Type B pancreatic cell (in vitro differentiated cells): ENCODE data around the gene NCF2. TPM values are rescaled to one million over a fixed set of nuclear protein-coding genes. Genes with fewer than 3 reads are reported as not detected.

Experiments used
- DNase-seq: peaks from one replicate; pipeline ENCODE4 v3.0.0; 2021; ENCODE audit warnings: mixed read lengths; ENCODE audit not compliant: unreplicated experiment; ENCODE audit errors: extremely low spot score
- H3K27ac Mint-ChIP-seq: 2 replicates; pipeline ENCODE4 v1.8.0; 2021; ENCODE audit warnings: mild to moderate bottlenecking, mixed read lengths
- H3K27me3 Mint-ChIP-seq: 2 replicates; pipeline ENCODE4 v1.8.0; 2021; ENCODE audit warnings: mixed read lengths
- H3K36me3 Mint-ChIP-seq: 2 replicates; pipeline ENCODE4 v1.8.0; 2021; ENCODE audit warnings: mixed read lengths
- H3K4me1 Mint-ChIP-seq: one replicate; pipeline ENCODE4 v1.8.0; 2021; ENCODE audit warnings: mixed read lengths; ENCODE audit not compliant: unreplicated experiment
- H3K4me3 Mint-ChIP-seq: 2 replicates; pipeline ENCODE4 v1.8.0; 2021; ENCODE audit warnings: mild to moderate bottlenecking, mixed read lengths
- H3K9me3 Mint-ChIP-seq: 2 replicates; pipeline ENCODE4 v1.8.0; 2021; ENCODE audit warnings: mixed read lengths
- total RNA-seq: library from RNA; stranded (reverse); gene quantifications from 2 replicates; pipeline ENCODE4 v1.2.1, GENCODE V29; 2021; ENCODE audit warnings: low replicate concordance
- TF ChIP-seq, protein P1 (sequence below): fragments of 200-600 bp; sonication (generic); conservative IDR thresholded peaks from 2 replicates; pipeline ENCODE4 v1.5.0; 2021; ENCODE audit warnings: antibody characterized with exemption, mild to moderate bottlenecking

The NCF2 gene
- total RNA-seq, 1 donor from 2014 or later: 0.68 TPM

DNA sequence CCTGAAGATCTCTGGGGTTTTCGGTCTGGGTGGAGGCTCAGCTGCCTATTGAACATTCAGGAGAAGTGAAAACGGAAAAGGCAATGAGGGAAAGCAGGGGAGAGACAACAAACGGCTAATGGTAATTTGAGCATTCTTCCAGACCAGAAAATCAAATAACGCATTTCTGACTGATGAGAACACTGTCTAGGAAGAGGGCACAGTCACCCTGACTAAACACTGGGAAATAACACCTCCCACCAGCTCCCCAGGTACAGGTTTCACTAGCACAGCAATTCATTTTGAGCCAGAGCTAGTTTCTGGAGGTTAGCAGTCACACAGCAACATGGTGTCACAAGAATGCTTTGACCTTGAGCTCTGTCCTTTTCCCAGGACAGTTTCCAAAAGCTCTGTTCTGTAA, 21.1 kb downstream of the NCF2 start:
- DNase-seq: no peak
- peaks cover 7% of the 10 kb centered on the region for H3K4me1 Mint-ChIP-seq
- H3K36me3 Mint-ChIP-seq: no peaks in the 10 kb centered on the region
- H3K9me3 Mint-ChIP-seq: no peaks in the 10 kb centered on the region
- TF ChIP-seq, protein P1, sequence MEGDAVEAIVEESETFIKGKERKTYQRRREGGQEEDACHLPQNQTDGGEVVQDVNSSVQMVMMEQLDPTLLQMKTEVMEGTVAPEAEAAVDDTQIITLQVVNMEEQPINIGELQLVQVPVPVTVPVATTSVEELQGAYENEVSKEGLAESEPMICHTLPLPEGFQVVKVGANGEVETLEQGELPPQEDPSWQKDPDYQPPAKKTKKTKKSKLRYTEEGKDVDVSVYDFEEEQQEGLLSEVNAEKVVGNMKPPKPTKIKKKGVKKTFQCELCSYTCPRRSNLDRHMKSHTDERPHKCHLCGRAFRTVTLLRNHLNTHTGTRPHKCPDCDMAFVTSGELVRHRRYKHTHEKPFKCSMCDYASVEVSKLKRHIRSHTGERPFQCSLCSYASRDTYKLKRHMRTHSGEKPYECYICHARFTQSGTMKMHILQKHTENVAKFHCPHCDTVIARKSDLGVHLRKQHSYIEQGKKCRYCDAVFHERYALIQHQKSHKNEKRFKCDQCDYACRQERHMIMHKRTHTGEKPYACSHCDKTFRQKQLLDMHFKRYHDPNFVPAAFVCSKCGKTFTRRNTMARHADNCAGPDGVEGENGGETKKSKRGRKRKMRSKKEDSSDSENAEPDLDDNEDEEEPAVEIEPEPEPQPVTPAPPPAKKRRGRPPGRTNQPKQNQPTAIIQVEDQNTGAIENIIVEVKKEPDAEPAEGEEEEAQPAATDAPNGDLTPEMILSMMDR: no peak
- peak overlapping the region; percentile 52 for H3K27ac Mint-ChIP-seq
- H3K27me3 Mint-ChIP-seq: peaks cover 10% of the 10 kb centered on the region
- H3K4me3 Mint-ChIP-seq: no peak overlapping the region

DNA sequence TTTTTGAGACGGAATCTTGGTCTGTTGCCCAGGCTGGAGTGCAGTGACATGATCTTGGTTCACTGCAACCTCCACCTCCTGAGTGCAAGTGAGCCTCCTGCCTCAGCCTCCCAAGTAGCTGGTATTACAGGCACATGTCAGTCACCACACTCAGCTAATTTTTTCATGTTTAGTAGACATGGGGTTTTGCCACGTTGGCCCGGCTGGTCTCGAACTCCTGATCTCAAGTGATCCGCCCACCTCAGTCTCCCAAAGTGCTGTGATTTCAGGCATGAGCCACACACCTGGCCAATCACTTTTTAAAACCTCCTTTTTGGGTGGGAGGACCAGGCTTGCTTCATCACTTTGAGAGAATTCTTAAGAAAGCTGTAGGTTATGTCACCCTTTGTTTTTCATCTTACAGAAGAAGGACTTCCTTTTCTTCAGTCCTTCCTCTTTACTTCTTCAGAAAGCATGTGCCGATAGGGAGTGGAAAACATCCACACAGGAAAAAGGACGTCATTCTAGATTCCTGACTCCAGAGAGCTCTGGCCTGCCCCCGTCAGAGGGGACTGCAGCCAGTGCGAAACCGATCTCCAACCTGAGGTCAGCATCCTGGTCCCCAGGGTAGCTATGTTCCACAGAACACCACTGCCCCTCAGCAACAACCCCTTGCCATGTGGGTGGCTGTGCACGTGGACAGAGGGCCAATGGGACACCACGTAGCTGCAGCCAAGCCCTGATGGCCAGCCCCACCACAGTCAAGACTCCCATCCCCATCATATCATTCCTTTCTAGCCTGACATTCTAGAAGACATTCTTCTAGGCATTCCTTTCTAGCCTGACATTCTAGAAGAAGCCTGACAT, 21.9 kb downstream of the NCF2 start:
- peak overlapping the region; percentile 52 for H3K27ac Mint-ChIP-seq
- H3K36me3 Mint-ChIP-seq: no peaks in the 10 kb centered on the region
- no peak overlapping the region for H3K4me3 Mint-ChIP-seq
- H3K4me1 Mint-ChIP-seq: peaks cover 7% of the 10 kb centered on the region
- peaks cover 10% of the 10 kb centered on the region for H3K27me3 Mint-ChIP-seq
- no peaks in the 10 kb centered on the region for H3K9me3 Mint-ChIP-seq
- DNase-seq: no peak
- TF ChIP-seq, protein P1: no peak

DNA sequence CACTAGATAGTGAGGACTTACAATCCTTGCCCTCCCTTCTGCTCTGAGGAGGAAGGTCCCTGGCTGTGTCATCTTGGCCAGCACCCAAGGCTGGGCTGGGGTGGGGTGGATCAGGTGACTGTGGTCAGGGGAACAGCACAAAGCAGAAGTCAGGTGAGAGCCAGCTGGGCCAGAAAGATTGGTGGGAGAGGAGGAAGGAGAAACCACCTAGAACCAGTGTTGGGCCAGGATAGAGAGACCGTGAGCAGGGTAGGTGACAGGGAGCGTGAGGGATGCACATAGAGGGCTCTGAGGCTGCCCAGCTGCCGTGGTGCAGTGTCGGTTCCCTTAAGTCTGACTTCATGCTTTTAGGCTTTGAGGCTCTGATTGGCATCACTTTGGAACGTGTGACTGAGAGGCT, 22.7 kb downstream of the NCF2 start:
- H3K9me3 Mint-ChIP-seq: no peaks in the 10 kb centered on the region
- H3K27ac Mint-ChIP-seq: peak overlapping the region; percentile 70
- H3K4me1 Mint-ChIP-seq: peaks cover 11% of the 10 kb centered on the region
- no peak overlapping the region for H3K4me3 Mint-ChIP-seq
- TF ChIP-seq, protein P1: no peak
- peaks cover 10% of the 10 kb centered on the region for H3K27me3 Mint-ChIP-seq
- DNase-seq: no peak
- no peaks in the 10 kb centered on the region for H3K36me3 Mint-ChIP-seq

DNA sequence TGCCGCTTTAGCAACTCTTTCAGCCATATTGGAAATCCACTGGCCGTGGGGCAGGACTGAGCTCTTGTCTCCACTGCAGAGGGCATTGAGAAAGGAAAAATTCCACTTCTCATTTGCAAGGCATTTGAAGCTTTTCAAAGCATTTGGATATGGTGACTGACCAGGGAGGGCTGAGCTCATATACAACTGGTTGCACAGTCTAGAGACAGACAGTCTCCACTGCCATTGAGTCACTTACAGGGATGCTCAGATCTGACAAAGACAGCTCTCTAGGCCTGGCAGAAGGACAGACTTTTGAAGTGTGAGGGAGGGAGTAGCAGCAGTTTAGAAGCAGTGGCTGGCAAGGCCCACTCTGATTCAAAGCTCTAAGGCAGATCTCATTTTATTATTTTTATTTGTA, 24.2 kb downstream of the NCF2 start:
- TF ChIP-seq, protein P1: no peak
- Mint-ChIP-seq H3K4me1 (peaks cover 11% of the 10 kb centered on the region), H3K27ac (no peak overlapping the region), H3K36me3 (no peaks in the 10 kb centered on the region), H3K4me3 (no peak overlapping the region), H3K9me3 (no peaks in the 10 kb centered on the region), H3K27me3 (peaks cover 10% of the 10 kb centered on the region)
- DNase-seq: no peak

DNA sequence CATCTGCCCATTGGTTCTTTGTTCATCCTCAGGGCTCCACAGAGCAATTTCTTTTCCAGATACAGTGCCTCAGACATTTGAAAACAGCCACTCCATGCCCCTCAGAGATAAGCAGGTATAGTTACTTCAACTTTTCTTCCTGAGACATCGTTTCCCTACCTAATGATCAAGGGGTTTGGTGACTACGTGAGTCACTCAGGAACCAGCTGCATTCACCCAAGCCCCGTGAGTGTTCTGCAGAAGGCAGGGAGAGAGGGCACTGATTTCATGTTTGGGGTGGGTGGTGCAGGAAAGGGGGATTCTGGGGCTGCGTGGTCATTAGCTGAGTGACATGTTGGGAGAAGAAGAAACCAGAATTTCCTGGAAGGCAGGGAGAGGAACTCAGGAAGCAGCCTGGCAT, 25.0 kb downstream of the NCF2 start:
- Mint-ChIP-seq H3K4me3 (no peak overlapping the region), H3K4me1 (peaks cover 11% of the 10 kb centered on the region), H3K27me3 (peaks cover 10% of the 10 kb centered on the region), H3K9me3 (no peaks in the 10 kb centered on the region), H3K27ac (no peak overlapping the region), H3K36me3 (no peaks in the 10 kb centered on the region)
- TF ChIP-seq, protein P1: no peak
- no peak for DNase-seq
